HUES64 (cell line): ENCODE data around the gene SEMA4B.

Experiments
- H3K27ac ChIP-seq: 2 replicates; pipeline ENCODE4 v1.7.0; 2013; ENCODE audit warnings: low read depth, low read length, inconsistent platforms
- H3K27me3 ChIP-seq: 2 replicates; pipeline ENCODE4 v1.6.1; 2013; ENCODE audit warnings: mild to moderate bottlenecking, low read length; ENCODE audit not compliant: insufficient read depth
- H3K36me3 ChIP-seq: 2 replicates; pipeline ENCODE4 v1.6.1; 2013; ENCODE audit warnings: mild to moderate bottlenecking, low read length; ENCODE audit not compliant: insufficient read depth
- H3K4me1 ChIP-seq: 2 replicates; pipeline ENCODE4 v1.6.1; 2013; ENCODE audit warnings: mild to moderate bottlenecking, low read length, moderate library complexity; ENCODE audit not compliant: insufficient read depth
- H3K4me3 ChIP-seq: 2 replicates; pipeline ENCODE4 v1.5.1; 2013; ENCODE audit warnings: mild to moderate bottlenecking, low read length, moderate library complexity
- H3K9ac ChIP-seq: 2 replicates; pipeline ENCODE4 v1.6.1; 2013; ENCODE audit warnings: mild to moderate bottlenecking, low read depth, low read length
- H3K9me3 ChIP-seq: 2 replicates; pipeline ENCODE4 v1.6.1; 2013; ENCODE audit warnings: low read depth, low read length; ENCODE audit not compliant: insufficient read depth
- WGBS: fragments of 150-250, 120-280 bp; methylation state at CpG from one replicate; pipeline ENCODE4 v1.1.7; 2013; ENCODE audit warnings: missing lambda C conversion rate; 5-methylcytosine and 5-hydroxymethylcytosine counted together

The SEMA4B gene

DNA sequence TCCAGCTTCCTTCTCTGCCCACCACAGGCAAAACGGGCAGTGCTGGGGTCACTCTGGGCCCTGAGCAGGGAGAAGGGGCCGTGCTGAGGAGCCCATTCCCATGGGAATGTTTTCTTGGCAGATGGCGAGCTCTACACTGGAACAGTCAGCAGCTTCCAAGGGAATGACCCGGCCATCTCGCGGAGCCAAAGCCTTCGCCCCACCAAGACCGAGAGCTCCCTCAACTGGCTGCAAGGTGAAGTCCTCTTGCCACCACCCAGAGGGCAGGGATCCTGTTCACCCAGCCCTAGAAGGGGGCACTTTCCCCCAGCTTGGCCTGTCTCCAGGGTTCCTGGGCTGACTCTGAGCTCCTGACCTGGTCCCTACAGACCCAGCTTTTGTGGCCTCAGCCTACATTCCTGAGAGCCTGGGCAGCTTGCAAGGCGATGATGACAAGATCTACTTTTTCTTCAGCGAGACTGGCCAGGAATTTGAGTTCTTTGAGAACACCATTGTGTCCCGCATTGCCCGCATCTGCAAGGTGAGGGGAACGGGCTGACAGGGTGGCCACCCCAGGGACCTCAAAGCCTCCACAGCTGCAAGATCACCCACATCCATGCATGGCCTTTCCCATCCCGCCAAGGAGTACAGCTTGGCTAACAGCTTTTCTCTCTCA is 20.2 kb downstream of the SEMA4B start:
- H3K27ac ChIP-seq = no peak overlapping the region
- H3K36me3 ChIP-seq = peaks cover 53% of the 10 kb centered on the region
- no peaks in the 10 kb centered on the region for H3K9me3 ChIP-seq
- 0 out of 2 replicates have a peak, but pooled peaks cover 3% of the 10 kb centered on the region for H3K4me1 ChIP-seq
- H3K4me3 ChIP-seq = no peak overlapping the region
- 68% methylated on average over 14 of the region's 14 CpGs for WGBS
- H3K27me3 ChIP-seq = no peaks in the 10 kb centered on the region
- H3K9ac ChIP-seq = no peak overlapping the region

DNA sequence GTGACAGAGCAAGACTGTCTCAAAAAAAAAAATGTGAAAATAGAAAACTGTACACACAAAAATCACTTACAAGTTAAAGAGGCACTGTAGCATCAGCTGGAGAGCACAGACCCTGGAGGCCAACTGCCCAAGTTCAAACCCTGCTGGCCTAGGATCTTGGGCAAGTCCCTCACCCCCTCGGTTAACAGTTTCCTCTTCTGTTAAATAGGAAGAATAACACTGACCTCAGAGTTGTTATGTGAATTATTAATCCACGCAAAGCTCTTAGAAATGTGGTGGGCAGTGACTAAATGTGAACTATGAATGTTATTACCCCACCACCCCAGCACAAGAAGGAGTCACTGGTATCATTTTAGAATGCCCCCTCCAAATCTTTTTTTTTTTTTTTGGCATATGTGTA is 21.4 kb downstream of the SEMA4B start:
- H3K27me3 ChIP-seq = no peaks in the 10 kb centered on the region
- H3K9me3 ChIP-seq = no peaks in the 10 kb centered on the region
- H3K36me3 ChIP-seq = peaks cover 61% of the 10 kb centered on the region
- H3K4me3 ChIP-seq = no peak overlapping the region
- no peak overlapping the region for H3K9ac ChIP-seq
- H3K27ac ChIP-seq = no peak overlapping the region
- 0 out of 2 replicates have a peak, but pooled peaks cover 3% of the 10 kb centered on the region for H3K4me1 ChIP-seq
- WGBS = 100% methylated on average over 1 of the region's 2 CpGs

DNA sequence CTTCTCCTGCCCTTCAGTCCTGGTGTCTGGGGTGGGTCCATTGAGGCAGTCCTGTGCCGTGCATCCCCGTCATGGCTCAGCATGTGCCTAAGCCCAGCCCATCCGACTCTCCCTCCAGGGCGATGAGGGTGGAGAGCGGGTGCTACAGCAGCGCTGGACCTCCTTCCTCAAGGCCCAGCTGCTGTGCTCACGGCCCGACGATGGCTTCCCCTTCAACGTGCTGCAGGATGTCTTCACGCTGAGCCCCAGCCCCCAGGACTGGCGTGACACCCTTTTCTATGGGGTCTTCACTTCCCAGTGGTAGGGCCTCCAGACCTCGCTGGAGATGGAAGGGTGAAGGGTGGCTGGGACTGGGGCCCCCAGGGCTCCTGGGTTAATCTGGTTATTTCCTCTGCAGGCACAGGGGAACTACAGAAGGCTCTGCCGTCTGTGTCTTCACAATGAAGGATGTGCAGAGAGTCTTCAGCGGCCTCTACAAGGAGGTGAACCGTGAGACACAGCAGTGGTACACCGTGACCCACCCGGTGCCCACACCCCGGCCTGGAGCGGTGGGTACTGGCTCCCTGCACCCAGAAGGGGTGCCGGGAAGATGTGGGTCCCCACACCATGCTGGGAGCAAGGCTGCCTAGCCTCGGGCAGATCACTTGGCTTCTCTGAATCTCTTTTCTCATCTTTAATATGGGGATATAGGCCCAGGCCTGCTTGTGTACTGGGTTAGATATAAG is 22.5 kb downstream of the SEMA4B start:
- WGBS = 95% methylated on average over 22 of the region's 22 CpGs
- Histone ChIP-seq H3K27me3 (no peaks in the 10 kb centered on the region), H3K36me3 (peaks cover 68% of the 10 kb centered on the region), H3K9me3 (no peaks in the 10 kb centered on the region), H3K4me3 (no peak overlapping the region), H3K9ac (no peak overlapping the region), H3K4me1 (0 out of 2 replicates have a peak, but pooled peaks cover 3% of the 10 kb centered on the region), H3K27ac (no peak overlapping the region)

DNA sequence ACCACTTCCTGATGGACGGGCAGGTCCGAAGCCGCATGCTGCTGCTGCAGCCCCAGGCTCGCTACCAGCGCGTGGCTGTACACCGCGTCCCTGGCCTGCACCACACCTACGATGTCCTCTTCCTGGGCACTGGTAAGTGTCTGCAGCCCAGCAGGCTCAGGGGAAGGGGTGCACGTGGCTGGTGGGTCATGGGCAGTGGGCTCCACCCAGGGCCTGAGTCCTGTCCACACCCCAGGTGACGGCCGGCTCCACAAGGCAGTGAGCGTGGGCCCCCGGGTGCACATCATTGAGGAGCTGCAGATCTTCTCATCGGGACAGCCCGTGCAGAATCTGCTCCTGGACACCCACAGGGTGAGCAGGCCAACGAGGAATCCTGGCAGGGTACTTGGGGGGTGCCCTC is 23.9 kb downstream of the SEMA4B start:
- Histone ChIP-seq H3K4me1 (0 out of 2 replicates have a peak, but pooled peaks cover 3% of the 10 kb centered on the region), H3K9me3 (no peaks in the 10 kb centered on the region), H3K9ac (no peak overlapping the region), H3K4me3 (no peak overlapping the region), H3K27ac (no peak overlapping the region), H3K27me3 (no peaks in the 10 kb centered on the region), H3K36me3 (peaks cover 80% of the 10 kb centered on the region)
- WGBS = 94% methylated on average over 17 of the region's 17 CpGs

DNA sequence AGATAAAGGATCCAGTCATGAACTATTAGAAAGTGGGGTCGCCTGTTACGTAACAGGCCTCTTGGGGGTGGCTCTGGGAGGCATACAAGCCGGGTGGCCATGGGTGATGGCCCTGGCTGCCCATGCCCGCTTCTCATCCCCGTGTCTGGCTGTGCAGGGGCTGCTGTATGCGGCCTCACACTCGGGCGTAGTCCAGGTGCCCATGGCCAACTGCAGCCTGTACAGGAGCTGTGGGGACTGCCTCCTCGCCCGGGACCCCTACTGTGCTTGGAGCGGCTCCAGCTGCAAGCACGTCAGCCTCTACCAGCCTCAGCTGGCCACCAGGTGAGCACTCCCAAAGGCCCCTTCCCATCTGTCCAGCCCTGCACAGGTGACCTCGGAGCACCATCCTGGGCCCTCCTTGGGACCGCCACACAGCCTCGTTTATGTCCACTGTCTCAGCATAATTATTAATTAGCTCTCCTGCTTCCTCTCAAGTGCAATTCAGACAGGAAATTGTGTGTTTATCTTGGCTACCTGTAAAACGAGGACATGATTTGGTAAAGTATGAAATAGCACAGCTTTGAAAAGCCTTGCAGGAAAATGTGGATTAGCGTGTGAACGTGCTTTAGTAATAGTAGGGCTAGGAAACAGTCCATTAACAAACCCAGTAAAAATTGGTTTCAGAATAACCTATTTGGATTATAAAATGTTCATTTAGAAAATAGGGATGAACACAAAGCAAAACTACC is 24.5 kb downstream of the SEMA4B start:
- WGBS = 95% methylated on average over 18 of the region's 18 CpGs
- Histone ChIP-seq H3K4me1 (0 out of 2 replicates have a peak, but pooled peaks cover 3% of the 10 kb centered on the region), H3K27ac (no peak overlapping the region), H3K4me3 (no peak overlapping the region), H3K36me3 (peaks cover 80% of the 10 kb centered on the region), H3K27me3 (no peaks in the 10 kb centered on the region), H3K9ac (no peak overlapping the region), H3K9me3 (no peaks in the 10 kb centered on the region)

DNA sequence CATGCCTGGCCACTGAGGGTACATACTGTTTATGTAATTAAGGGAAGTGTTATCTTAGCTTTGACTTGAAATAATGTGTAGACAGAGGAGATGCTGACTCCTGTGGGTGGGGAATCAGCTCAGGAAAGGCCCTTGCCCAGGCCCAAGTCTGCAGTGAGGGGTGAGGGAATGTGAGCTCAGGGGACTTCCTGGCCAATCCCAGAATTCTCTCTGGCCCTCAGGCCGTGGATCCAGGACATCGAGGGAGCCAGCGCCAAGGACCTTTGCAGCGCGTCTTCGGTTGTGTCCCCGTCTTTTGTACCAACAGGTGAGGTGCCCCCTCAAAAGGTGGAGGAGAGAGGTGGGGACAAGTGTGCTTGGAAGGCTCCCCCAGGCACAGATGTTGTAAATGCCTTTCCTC is 26.2 kb downstream of the SEMA4B start:
- Histone ChIP-seq H3K36me3 (peaks cover 76% of the 10 kb centered on the region), H3K4me1 (no peaks in the 10 kb centered on the region), H3K27ac (no peak overlapping the region), H3K9ac (no peak overlapping the region), H3K27me3 (no peaks in the 10 kb centered on the region), H3K9me3 (no peaks in the 10 kb centered on the region), H3K4me3 (no peak overlapping the region)
- 97% methylated on average over 7 of the region's 7 CpGs for WGBS

DNA sequence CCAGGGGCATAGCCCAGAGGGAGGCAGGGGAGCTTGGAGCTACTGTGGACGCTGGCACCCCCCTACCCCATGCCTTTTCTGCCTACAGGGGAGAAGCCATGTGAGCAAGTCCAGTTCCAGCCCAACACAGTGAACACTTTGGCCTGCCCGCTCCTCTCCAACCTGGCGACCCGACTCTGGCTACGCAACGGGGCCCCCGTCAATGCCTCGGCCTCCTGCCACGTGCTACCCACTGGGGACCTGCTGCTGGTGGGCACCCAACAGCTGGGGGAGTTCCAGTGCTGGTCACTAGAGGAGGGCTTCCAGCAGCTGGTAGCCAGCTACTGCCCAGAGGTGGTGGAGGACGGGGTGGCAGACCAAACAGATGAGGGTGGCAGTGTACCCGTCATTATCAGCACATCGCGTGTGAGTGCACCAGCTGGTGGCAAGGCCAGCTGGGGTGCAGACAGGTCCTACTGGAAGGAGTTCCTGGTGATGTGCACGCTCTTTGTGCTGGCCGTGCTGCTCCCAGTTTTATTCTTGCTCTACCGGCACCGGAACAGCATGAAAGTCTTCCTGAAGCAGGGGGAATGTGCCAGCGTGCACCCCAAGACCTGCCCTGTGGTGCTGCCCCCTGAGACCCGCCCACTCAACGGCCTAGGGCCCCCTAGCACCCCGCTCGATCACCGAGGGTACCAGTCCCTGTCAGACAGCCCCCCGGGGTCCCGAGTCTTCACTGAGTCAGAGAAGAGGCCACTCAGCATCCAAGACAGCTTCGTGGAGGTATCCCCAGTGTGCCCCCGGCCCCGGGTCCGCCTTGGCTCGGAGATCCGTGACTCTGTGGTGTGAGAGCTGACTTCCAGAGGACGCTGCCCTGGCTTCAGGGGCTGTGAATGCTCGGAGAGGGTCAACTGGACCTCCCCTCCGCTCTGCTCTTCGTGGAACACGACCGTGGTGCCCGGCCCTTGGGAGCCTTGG is 27.0 kb downstream of the SEMA4B start:
- no peak overlapping the region for H3K9ac ChIP-seq
- no peak overlapping the region for H3K4me3 ChIP-seq
- no peaks in the 10 kb centered on the region for H3K4me1 ChIP-seq
- no peaks in the 10 kb centered on the region for H3K27me3 ChIP-seq
- 95% methylated on average over 38 of the region's 38 CpGs for WGBS
- H3K9me3 ChIP-seq = no peaks in the 10 kb centered on the region
- peaks cover 68% of the 10 kb centered on the region for H3K36me3 ChIP-seq
- no peak overlapping the region for H3K27ac ChIP-seq

DNA sequence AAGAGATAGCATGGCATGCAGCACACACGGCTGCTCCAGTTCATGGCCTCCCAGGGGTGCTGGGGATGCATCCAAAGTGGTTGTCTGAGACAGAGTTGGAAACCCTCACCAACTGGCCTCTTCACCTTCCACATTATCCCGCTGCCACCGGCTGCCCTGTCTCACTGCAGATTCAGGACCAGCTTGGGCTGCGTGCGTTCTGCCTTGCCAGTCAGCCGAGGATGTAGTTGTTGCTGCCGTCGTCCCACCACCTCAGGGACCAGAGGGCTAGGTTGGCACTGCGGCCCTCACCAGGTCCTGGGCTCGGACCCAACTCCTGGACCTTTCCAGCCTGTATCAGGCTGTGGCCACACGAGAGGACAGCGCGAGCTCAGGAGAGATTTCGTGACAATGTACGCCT is 27.8 kb downstream of the SEMA4B start:
- H3K27ac ChIP-seq = no peak overlapping the region
- H3K9me3 ChIP-seq = no peaks in the 10 kb centered on the region
- WGBS = 96% methylated on average over 15 of the region's 15 CpGs
- no peaks in the 10 kb centered on the region for H3K4me1 ChIP-seq
- H3K4me3 ChIP-seq = no peak overlapping the region
- no peaks in the 10 kb centered on the region for H3K27me3 ChIP-seq
- no peak overlapping the region for H3K9ac ChIP-seq
- H3K36me3 ChIP-seq = peaks cover 60% of the 10 kb centered on the region

DNA sequence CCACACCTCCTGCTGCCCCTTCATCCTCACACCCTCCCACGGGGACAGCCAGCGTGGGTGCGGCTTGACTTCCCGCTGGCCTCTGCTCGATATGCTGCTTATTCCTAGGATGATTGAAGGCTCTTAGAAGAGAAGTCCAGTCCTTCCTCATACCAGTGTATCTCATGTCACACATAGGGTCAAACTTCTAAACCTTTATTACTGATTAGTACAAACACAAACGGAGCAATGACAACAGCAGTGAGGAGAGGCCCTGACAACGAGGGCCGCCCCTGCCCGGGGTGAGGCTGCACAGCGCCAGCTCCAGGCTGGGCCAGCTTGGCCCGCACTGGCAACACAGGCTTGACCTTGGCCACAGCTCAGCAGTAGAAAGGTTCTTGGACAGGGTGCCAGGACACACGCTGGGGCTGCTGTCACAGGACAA is 29.0 kb downstream of the SEMA4B start:
- Histone ChIP-seq H3K4me3 (no peak overlapping the region), H3K36me3 (peaks cover 48% of the 10 kb centered on the region), H3K4me1 (no peaks in the 10 kb centered on the region), H3K27me3 (no peaks in the 10 kb centered on the region), H3K9me3 (no peaks in the 10 kb centered on the region), H3K27ac (no peak overlapping the region), H3K9ac (no peak overlapping the region)
- WGBS = 95% methylated on average over 12 of the region's 12 CpGs

DNA sequence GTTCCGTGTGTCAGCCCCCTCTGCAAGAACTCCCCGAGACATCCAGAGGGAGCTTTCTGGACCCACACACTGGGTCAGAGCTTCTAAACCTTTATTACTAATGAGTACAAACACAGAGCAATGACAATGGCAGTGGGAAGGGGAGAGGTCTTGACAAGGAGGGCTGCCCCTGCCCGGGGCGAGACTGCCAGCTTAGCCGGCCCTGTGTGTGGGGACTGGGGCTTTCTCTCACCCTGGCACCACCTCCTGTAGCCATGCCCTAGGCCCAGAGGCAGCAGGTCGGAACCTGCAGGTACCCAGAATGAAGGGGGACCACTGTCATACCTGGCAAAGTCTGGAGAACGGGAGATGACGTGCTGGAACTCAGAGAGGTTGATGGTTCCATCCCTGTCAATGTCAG is 29.5 kb downstream of the SEMA4B start:
- no peak overlapping the region for H3K27ac ChIP-seq
- H3K4me1 ChIP-seq = no peaks in the 10 kb centered on the region
- no peak overlapping the region for H3K4me3 ChIP-seq
- H3K9me3 ChIP-seq = no peaks in the 10 kb centered on the region
- 94% methylated on average over 8 of the region's 8 CpGs for WGBS
- peaks cover 43% of the 10 kb centered on the region for H3K36me3 ChIP-seq
- H3K9ac ChIP-seq = no peak overlapping the region
- H3K27me3 ChIP-seq = no peaks in the 10 kb centered on the region
